ENCODE data around the gene HDAC4.

Gene HDAC4

GRCh38 chr2:239065962-239066361, 334.9 kb downstream of the HDAC4 start:
- Histone ChIP-seq H3K4me3 (no peak overlapping the region), H3K27ac (no peak overlapping the region)

- Histone ChIP-seq H3K4me3 (no peak overlapping the region), H3K27ac (no peak overlapping the region)
Measured at GRCh38 chr2:239065537-239065936, 335.3 kb downstream of the HDAC4 start.

- Histone ChIP-seq H3K27ac (no peak overlapping the region), H3K4me3 (no peak overlapping the region)
Measured at GRCh38 chr2:239064891-239065290, 335.9 kb downstream of the HDAC4 start.

- Histone ChIP-seq H3K27ac (no peak overlapping the region), H3K4me3 (no peak overlapping the region)
Measured at GRCh38 chr2:239064253-239064652, 336.6 kb downstream of the HDAC4 start.

GRCh38 chr2:239062743-239063142, 338.1 kb downstream of the HDAC4 start:
- Histone ChIP-seq H3K4me3 (no peak overlapping the region), H3K27ac (no peak overlapping the region)

- no peak overlapping the region for H3K27ac ChIP-seq
- no peak overlapping the region for H3K4me3 ChIP-seq
Measured at GRCh38 chr2:239061824-239062570, 338.8 kb downstream of the HDAC4 start.

GRCh38 chr2:239061121-239061666, 339.6 kb downstream of the HDAC4 start:
- Histone ChIP-seq H3K4me3 (no peak overlapping the region), H3K27ac (no peak overlapping the region)

GRCh38 chr2:239060676-239061075, 340.1 kb downstream of the HDAC4 start:
- no peak overlapping the region for H3K4me3 ChIP-seq
- no peak overlapping the region for H3K27ac ChIP-seq

GRCh38 chr2:239059854-239060253, 341.0 kb downstream of the HDAC4 start:
- Histone ChIP-seq H3K4me3 (no peak overlapping the region), H3K27ac (no peak overlapping the region)

GRCh38 chr2:239058766-239059165, 342.1 kb downstream of the HDAC4 start:
- Histone ChIP-seq H3K4me3 (no peak overlapping the region), H3K27ac (no peak overlapping the region)

- no peak overlapping the region for H3K27ac ChIP-seq
- no peak overlapping the region for H3K4me3 ChIP-seq
Measured at GRCh38 chr2:239057533-239057932, 343.3 kb downstream of the HDAC4 start.

GRCh38 chr2:239056611-239057010, 344.2 kb downstream of the HDAC4 start:
- Histone ChIP-seq H3K27ac (no peak overlapping the region), H3K4me3 (no peak overlapping the region)

GRCh38 chr2:239055756-239056493, 344.9 kb downstream of the HDAC4 start:
- Histone ChIP-seq H3K4me3 (no peak overlapping the region), H3K27ac (no peak overlapping the region)

GRCh38 chr2:239054921-239055320, 345.9 kb downstream of the HDAC4 start:
- no peak overlapping the region for H3K4me3 ChIP-seq
- no peak overlapping the region for H3K27ac ChIP-seq

- no peak overlapping the region for H3K27ac ChIP-seq
- H3K4me3 ChIP-seq, result no peak overlapping the region
Measured at GRCh38 chr2:239053801-239054503, 346.9 kb downstream of the HDAC4 start.

- Histone ChIP-seq H3K4me3 (no peak overlapping the region), H3K27ac (no peak overlapping the region)
Measured at GRCh38 chr2:239052798-239053665, 347.8 kb downstream of the HDAC4 start.

- Histone ChIP-seq H3K4me3 (no peak overlapping the region), H3K27ac (no peak overlapping the region)
Measured at GRCh38 chr2:239051891-239052445, 348.9 kb downstream of the HDAC4 start.

- Histone ChIP-seq H3K4me3 (no peak overlapping the region), H3K27ac (no peak overlapping the region)
Measured at GRCh38 chr2:239050252-239050649, 350.6 kb downstream of the HDAC4 start.

Data from skin epidermis (tissue), 12 donors.